HepG2 (cell line): ENCODE measurements around the gene NDRG3. TPM values are rescaled to one million over a fixed set of nuclear protein-coding genes. Genes with fewer than 3 reads are reported as not detected.
A peak's percentile ranks its signal among the peaks of the same experiment; 100 is the strongest.

Experiments used
- FOXM1 ChIP-seq: sonication (generic); formaldehyde crosslinking; IDR thresholded peaks from 2 replicates; pipeline ENCODE4 v1.5.0; 2020; ENCODE audit warnings: missing genetic modification reagents
- IKZF4 ChIP-seq: sonication (generic); formaldehyde crosslinking; IDR thresholded peaks from 2 replicates; pipeline ENCODE4 v1.5.1; 2020; ENCODE audit warnings: borderline replicate concordance, mild to moderate bottlenecking, low read depth, missing genetic modification reagents; ENCODE audit errors: not compliant biosample characterization
- JDP2 ChIP-seq: sonication (generic); formaldehyde crosslinking; IDR thresholded peaks from 2 replicates; pipeline ENCODE4 v1.8.1; 2022; ENCODE audit warnings: missing genetic modification reagents, borderline replicate concordance
- JUN ChIP-seq: sonication (generic); formaldehyde crosslinking; IDR thresholded peaks from 2 replicates; pipeline ENCODE4 v1.4.0; 2020; ENCODE audit warnings: mild to moderate bottlenecking, missing genetic modification reagents
- MAZ ChIP-seq, 2 experiments: sonication (generic) in 1 of 2; formaldehyde crosslinking in 1 of 2; IDR thresholded peaks; 2 replicates each; pipeline versions ENCODE4 v1.5.0 to v1.6.1; 2012 to 2020; ENCODE audit warnings: low read depth in 2 of 2, mild to moderate bottlenecking in 2 of 2, borderline replicate concordance in 1 of 2, improper control_type of control experiment in 1 of 2, low read length in 1 of 2, missing genetic modification reagents in 1 of 2, moderate library complexity in 1 of 2
- MEIS2 ChIP-seq: sonication (generic); formaldehyde crosslinking; IDR thresholded peaks from 2 replicates; pipeline ENCODE4 v1.9.0; 2021; ENCODE audit warnings: mild to moderate bottlenecking, missing genetic modification reagents
- MTF2 ChIP-seq: sonication (generic); formaldehyde crosslinking; IDR thresholded peaks from 2 replicates; pipeline ENCODE4 v1.5.0; 2020; ENCODE audit warnings: missing genetic modification reagents, borderline replicate concordance
- NFE2L2 ChIP-seq: fragments of 150-350 bp; IDR thresholded peaks from 2 replicates; pipeline ENCODE4 v1.6.1; 2014; ENCODE audit warnings: low read length
- NR1H2 ChIP-seq: sonication (generic); formaldehyde crosslinking; IDR thresholded peaks from 2 replicates; pipeline ENCODE4 v1.8.1; 2022; ENCODE audit warnings: low read depth, missing genetic modification reagents, borderline replicate concordance
- RFX3 ChIP-seq: IDR thresholded peaks from 2 replicates; pipeline ENCODE4 v1.6.1; 2016; ENCODE audit warnings: missing biosample characterization, missing genetic modification reagents
- SOX13 ChIP-seq, 3 experiments: fragments of 450-650 bp in 1 of 3; sonication (generic) in 1 of 3; formaldehyde crosslinking in 1 of 3; IDR thresholded peaks in 2 of 3; conservative IDR thresholded peaks in 1 of 3; 2 replicates each; pipeline versions ENCODE4 v1.5.0 to v1.6.1; 2016 to 2020; ENCODE audit warnings: antibody characterized with exemption in 1 of 3, mild to moderate bottlenecking in 1 of 3, missing compliant biosample characterization in 1 of 3, missing genetic modification reagents in 1 of 3, moderate library complexity in 1 of 3
- SRSF9 ChIP-seq: fragments of 200-400 bp; formaldehyde crosslinking; IDR thresholded peaks from 2 replicates; pipeline ENCODE4 v1.6.1; 2018; ENCODE audit warnings: borderline replicate concordance, mild to moderate bottlenecking, low read depth, low read length; ENCODE audit not compliant: insufficient read depth, poor library complexity, severe bottlenecking
- TFAP4 ChIP-seq: sonication (generic); IDR thresholded peaks from 2 replicates; pipeline ENCODE4 v1.6.1; 2016; ENCODE audit warnings: low read depth, borderline replicate concordance
- TFDP1 ChIP-seq: IDR thresholded peaks from 2 replicates; pipeline ENCODE4 v1.6.1; 2016; ENCODE audit warnings: missing compliant biosample characterization, missing genetic modification reagents, borderline replicate concordance
- ZNF235 ChIP-seq: sonication (generic); formaldehyde crosslinking; IDR thresholded peaks from 2 replicates; pipeline ENCODE4 v1.8.1; 2023; ENCODE audit warnings: mild to moderate bottlenecking, missing genetic modification reagents, borderline replicate concordance
- ZNF496 ChIP-seq: sonication (generic); formaldehyde crosslinking; IDR thresholded peaks from 2 replicates; pipeline ENCODE4 v1.8.1; 2023; ENCODE audit warnings: mild to moderate bottlenecking, moderate library complexity, missing genetic modification reagents; ENCODE audit not compliant: insufficient replicate concordance
- ZNF788 ChIP-seq: sonication (generic); formaldehyde crosslinking; IDR thresholded peaks from 2 replicates; pipeline ENCODE4 v1.5.0; 2020; ENCODE audit warnings: mild to moderate bottlenecking, missing genetic modification reagents, borderline replicate concordance
- ZNF790 ChIP-seq: sonication (generic); formaldehyde crosslinking; IDR thresholded peaks from 2 replicates; pipeline ENCODE4 v1.8.0; 2022; ENCODE audit warnings: missing genetic modification reagents, mild to moderate bottlenecking, borderline replicate concordance
- polyA plus RNA-seq, 8 experiments: library from polyadenylated mRNA; depleted of rRNA in 3 of 8; stranded (reverse) in 7 of 8; unstranded in 1 of 8; fragments of >200 nt; fragmentation: Illumina TruSeq in 4 of 8; extraction: Trizol in 4 of 8; gene quantifications; 2 replicates each; pipeline versions ENCODE4 v1.2.1 to v1.2.3, GENCODE V29; 2011 to 2016; ENCODE audit warnings: low read depth in 4 of 8, missing spikeins in 1 of 8, mixed read lengths in 1 of 8; ENCODE audit not compliant: insufficient read depth in 1 of 8
- total RNA-seq, 5 experiments: library from RNA; depleted of rRNA; stranded (reverse); fragments of >200 nt; fragmentation: Illumina TruSeq; extraction: Trizol; gene quantifications; 2 replicates each; pipeline ENCODE4 v1.2.3, GENCODE V29; 2016; ENCODE audit warnings: low read depth in 1 of 5
- TF ChIP-seq, protein P1 (sequence below): sonication (generic); formaldehyde crosslinking; IDR thresholded peaks from 2 replicates; pipeline ENCODE4 v1.5.1; 2020; ENCODE audit warnings: mild to moderate bottlenecking, missing genetic modification reagents, borderline replicate concordance

Gene NDRG3
- total and polyA plus RNA-seq, 2 of the 13 experiments (the other 11 are each of a cell fraction or from before 2014, with no cell fraction given), result 36.0 to 40.5 TPM

DNA sequence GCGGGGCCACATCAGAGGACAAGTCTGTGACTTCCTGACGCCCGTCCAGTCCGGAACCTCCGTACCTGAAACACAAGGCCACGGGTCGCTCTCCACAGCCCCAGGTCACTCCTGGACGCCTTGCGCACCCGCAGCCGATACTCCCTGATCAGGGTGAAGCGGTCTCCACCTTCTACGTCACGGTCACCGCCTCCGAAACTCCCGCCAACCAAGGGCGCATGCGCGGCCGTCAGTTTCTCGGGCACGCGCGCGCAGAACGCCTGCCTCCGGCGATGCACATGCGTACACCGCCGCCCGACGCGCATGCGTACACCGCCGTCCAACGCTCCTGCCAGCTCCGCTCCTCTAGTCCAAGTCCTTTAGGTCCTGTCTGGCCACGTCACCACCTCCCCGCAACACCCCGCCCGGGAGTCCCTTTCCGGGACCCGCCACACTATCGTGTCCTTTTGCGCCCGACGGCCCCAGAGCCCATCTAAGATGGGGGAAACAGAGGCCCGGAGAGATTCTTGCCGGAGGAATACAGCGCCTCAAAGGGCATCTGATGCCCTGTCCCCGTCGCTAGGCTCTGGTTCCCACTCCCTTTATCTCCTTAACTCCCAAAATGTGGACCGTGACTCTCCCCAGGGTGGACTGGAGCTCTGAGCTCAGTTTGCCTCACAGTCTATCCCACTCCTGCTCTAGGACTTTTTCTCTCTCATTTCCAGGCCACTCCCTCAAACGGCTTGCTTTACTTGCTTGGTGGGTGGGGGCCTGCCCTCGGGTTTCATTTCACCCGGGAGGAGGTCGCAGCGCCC lies 27.9 kb upstream of the NDRG3 start, which contains the start of gene DSN1 (continued):
- TF ChIP-seq IKZF4 (no peak), ZNF790 (CRISPR knock-in tag) (peak; percentile 56; the same call in 1 of the 2 replicates), SOX13 (IDR thresholded peaks at IDR 0.05) (no peak), SOX13 (CRISPR knock-in tag; conservative IDR thresholded peaks at IDR 0.05 in 1 of 2, IDR thresholded peaks at IDR 0.05 in 1 of 2) (peak; percentile 2 to 90; a peak in 1 of 4 replicates), NR1H2 (CRISPR knock-in tag) (no peak), TFAP4 (no peak), FOXM1 (peak; percentile 84; the same call in 1 of the 2 replicates), TFDP1 (peak; percentile 100), MEIS2 (CRISPR knock-in tag) (no peak; the same call in 1 of the 2 replicates), RFX3 (no peak; the same call in 1 of the 2 replicates), ZNF788 (CRISPR knock-in tag) (peak; percentile 90), MAZ (IDR thresholded peaks at IDR 0.05; ENCODE audit: borderline replicate concordance, low read depth, low read length) (peak; percentile 86), MAZ (CRISPR knock-in tag; IDR thresholded peaks at IDR 0.05; ENCODE audit: low read depth) (peak; percentile 94), NFE2L2 (no peak; the same call in 1 of the 2 replicates), SRSF9 (no peak), JDP2 (CRISPR knock-in tag) (no peak), JUN (peak; percentile 68; the same call in 1 of the 2 replicates), MTF2 (peak; percentile 23; the same call in 1 of the 2 replicates), ZNF496 (CRISPR knock-in tag) (no peak), ZNF235 (peak; percentile 74)
- TF ChIP-seq, protein P1, sequence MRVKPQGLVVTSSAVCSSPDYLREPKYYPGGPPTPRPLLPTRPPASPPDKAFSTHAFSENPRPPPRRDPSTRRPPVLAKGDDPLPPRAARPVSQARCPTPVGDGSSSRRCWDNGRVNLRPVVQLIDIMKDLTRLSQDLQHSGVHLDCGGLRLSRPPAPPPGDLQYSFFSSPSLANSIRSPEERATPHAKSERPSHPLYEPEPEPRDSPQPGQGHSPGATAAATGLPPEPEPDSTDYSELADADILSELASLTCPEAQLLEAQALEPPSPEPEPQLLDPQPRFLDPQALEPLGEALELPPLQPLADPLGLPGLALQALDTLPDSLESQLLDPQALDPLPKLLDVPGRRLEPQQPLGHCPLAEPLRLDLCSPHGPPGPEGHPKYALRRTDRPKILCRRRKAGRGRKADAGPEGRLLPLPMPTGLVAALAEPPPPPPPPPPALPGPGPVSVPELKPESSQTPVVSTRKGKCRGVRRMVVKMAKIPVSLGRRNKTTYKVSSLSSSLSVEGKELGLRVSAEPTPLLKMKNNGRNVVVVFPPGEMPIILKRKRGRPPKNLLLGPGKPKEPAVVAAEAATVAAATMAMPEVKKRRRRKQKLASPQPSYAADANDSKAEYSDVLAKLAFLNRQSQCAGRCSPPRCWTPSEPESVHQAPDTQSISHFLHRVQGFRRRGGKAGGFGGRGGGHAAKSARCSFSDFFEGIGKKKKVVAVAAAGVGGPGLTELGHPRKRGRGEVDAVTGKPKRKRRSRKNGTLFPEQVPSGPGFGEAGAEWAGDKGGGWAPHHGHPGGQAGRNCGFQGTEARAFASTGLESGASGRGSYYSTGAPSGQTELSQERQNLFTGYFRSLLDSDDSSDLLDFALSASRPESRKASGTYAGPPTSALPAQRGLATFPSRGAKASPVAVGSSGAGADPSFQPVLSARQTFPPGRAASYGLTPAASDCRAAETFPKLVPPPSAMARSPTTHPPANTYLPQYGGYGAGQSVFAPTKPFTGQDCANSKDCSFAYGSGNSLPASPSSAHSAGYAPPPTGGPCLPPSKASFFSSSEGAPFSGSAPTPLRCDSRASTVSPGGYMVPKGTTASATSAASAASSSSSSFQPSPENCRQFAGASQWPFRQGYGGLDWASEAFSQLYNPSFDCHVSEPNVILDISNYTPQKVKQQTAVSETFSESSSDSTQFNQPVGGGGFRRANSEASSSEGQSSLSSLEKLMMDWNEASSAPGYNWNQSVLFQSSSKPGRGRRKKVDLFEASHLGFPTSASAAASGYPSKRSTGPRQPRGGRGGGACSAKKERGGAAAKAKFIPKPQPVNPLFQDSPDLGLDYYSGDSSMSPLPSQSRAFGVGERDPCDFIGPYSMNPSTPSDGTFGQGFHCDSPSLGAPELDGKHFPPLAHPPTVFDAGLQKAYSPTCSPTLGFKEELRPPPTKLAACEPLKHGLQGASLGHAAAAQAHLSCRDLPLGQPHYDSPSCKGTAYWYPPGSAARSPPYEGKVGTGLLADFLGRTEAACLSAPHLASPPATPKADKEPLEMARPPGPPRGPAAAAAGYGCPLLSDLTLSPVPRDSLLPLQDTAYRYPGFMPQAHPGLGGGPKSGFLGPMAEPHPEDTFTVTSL (CRISPR knock-in tag), result peak; percentile 78; the same call in 1 of the 2 replicates
